ENCODE results near the gene SLC29A2.

- TF ChIP-seq CTCF (conservative IDR thresholded peaks at IDR 0.05): peak; percentile 99
- no peak for TF ChIP-seq EZH2 (IDR thresholded peaks at IDR 0.05; ENCODE audit: low read depth)
These were observed 43.0 kb downstream of the SLC29A2 start for GRCh38 chr11:66328302-66329144.

Measured in PC-9 (cell line).